Tibial nerve (tissue), 4 donors: ENCODE results near the gene USP17L27. TPM values are rescaled to one million over a fixed set of nuclear protein-coding genes. Genes with fewer than 3 reads are reported as not detected.
"Not testable (repeated sequence)": the region's sequence is repeated elsewhere in the genome, so short reads cannot be mapped to it uniquely, and the experiment has no call there.

Experiments used
- DNase-seq, 2 donors: peaks; one replicate each; pipeline ENCODE4 v3.0.0-alpha.2; 2019; ENCODE audit warnings: low spot score in 2 of 2
- H3K27ac ChIP-seq, 4 donors: fragments of 200-600 bp; sonication (generic) in 3 of 4; one replicate each; pipeline ENCODE4 v1.5.1; 2017 to 2019; ENCODE audit warnings: mild to moderate bottlenecking in 1 of 4
- H3K27me3 ChIP-seq, 2 donors: fragments of 200-600 bp; sonication (generic) in 1 of 2; one replicate each; pipeline versions ENCODE4 v1.5.1 to v1.6.0; 2017 to 2019
- H3K36me3 ChIP-seq, 3 donors: fragments of 200-600 bp; sonication (generic); one replicate each; pipeline ENCODE4 v1.5.1; 2018 to 2019
- H3K4me1 ChIP-seq, 4 donors: fragments of 200-600 bp; sonication (generic) in 3 of 4; one replicate each; pipeline ENCODE4 v1.5.1; 2017 to 2019
- H3K4me3 ChIP-seq, 4 donors: fragments of 200-600 bp; sonication (generic) in 3 of 4; one replicate each; pipeline ENCODE4 v1.5.1; 2017 to 2019; ENCODE audit warnings: mild to moderate bottlenecking in 1 of 4, moderate library complexity in 1 of 4
- H3K9me3 ChIP-seq, 4 donors: fragments of 200-600 bp; sonication (generic) in 3 of 4; one replicate each; pipeline ENCODE4 v1.5.1; 2017 to 2019
- WGBS, 2 donors: methylation state at CpG; one replicate each; pipeline ENCODE4 v1.1.5; 2018; 5-methylcytosine and 5-hydroxymethylcytosine counted together
- total RNA-seq, 4 donors: library from RNA; depleted of rRNA; stranded (reverse); fragments of >200 nt; gene quantifications; one replicate each; pipeline ENCODE4 v1.1.0, GENCODE V29; 2016

Gene USP17L27, protein sequence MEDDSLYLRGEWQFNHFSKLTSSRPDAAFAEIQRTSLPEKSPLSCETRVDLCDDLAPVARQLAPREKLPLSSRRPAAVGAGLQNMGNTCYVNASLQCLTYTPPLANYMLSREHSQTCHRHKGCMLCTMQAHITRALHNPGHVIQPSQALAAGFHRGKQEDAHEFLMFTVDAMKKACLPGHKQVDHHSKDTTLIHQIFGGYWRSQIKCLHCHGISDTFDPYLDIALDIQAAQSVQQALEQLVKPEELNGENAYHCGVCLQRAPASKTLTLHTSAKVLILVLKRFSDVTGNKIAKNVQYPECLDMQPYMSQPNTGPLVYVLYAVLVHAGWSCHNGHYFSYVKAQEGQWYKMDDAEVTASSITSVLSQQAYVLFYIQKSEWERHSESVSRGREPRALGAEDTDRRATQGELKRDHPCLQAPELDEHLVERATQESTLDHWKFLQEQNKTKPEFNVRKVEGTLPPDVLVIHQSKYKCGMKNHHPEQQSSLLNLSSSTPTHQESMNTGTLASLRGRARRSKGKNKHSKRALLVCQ
- total RNA-seq, result not detected

DNA sequence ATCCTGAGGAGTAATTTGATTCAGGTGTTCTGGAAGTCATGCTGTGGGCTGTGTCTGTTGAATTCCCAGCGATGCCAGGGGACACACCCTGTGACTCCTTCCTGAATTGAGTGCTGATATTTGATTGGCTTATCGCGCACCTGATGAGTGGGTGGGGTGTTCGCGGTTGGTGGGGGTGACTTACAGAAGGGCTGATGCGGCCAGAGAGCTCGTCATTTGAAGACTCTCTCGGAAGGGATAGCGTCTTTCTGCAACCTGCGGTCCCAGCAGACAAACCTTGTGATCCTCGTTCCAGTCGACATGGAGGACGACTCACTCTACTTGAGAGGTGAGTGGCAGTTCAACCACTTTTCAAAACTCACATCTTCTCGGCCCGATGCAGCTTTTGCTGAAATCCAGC lies at the start of gene USP17L27:
TSS of gene USP17L27 (plus strand) at position 301 of the 400 bp plus-strand sequence. CDS start at position 301, 0 bp downstream.
- not testable (repeated sequence) for H3K9me3 ChIP-seq, H3K27me3 ChIP-seq, DNase-seq, H3K36me3 ChIP-seq, H3K4me3 ChIP-seq, H3K4me1 ChIP-seq, H3K27ac ChIP-seq
- WGBS, 2 donors, result no CpG with 5 or more reads among the region's 15 CpGs

DNA sequence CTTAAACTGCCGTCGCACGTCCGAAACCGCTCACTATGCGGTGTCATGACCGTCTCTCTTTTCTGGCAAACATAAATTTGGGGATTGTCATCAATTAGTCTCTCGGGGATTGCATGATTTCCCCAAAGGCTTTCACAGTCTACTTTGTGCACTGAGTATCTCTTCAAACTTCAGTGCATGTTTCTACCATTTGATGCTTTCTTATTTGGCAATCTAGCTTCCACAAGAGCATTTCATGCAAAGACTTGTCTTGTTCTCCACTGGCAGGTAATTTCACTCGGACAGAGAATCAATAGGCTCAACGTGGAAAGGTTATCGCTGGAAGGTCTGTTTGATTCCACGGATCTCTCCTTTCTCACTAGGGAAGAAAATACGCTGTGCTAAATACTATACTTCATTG lies 19.8 kb upstream of the USP17L27 start:
- H3K36me3 ChIP-seq, H3K4me3 ChIP-seq, H3K9me3 ChIP-seq, H3K27me3 ChIP-seq, H3K4me1 ChIP-seq, H3K27ac ChIP-seq, DNase-seq: not testable (repeated sequence)
- 76 to 86% methylated on average over 5 to 9 of the region's 13 CpGs for WGBS, 2 donors

DNA sequence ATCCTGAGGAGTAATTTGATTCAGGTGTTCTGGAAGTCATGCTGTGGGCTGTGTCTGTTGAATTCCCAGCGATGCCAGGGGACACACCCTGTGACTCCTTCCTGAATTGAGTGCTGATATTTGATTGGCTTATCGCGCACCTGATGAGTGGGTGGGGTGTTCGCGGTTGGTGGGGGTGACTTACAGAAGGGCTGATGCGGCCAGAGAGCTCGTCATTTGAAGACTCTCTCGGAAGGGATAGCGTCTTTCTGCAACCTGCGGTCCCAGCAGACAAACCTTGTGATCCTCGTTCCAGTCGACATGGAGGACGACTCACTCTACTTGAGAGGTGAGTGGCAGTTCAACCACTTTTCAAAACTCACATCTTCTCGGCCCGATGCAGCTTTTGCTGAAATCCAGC lies 19.1 kb upstream of the USP17L27 start, which contains the start of gene USP17L24:
TSS of gene USP17L24 (plus strand) at position 301 of the 400 bp plus-strand sequence. CDS start at position 301, 0 bp downstream.
- not testable (repeated sequence) for DNase-seq, H3K27ac ChIP-seq, H3K4me1 ChIP-seq, H3K9me3 ChIP-seq, H3K27me3 ChIP-seq, H3K4me3 ChIP-seq, H3K36me3 ChIP-seq
- WGBS, 2 donors, result no CpG with 5 or more reads among the region's 15 CpGs

DNA sequence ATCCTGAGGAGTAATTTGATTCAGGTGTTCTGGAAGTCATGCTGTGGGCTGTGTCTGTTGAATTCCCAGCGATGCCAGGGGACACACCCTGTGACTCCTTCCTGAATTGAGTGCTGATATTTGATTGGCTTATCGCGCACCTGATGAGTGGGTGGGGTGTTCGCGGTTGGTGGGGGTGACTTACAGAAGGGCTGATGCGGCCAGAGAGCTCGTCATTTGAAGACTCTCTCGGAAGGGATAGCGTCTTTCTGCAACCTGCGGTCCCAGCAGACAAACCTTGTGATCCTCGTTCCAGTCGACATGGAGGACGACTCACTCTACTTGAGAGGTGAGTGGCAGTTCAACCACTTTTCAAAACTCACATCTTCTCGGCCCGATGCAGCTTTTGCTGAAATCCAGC lies 14.3 kb upstream of the USP17L27 start, which contains the start of gene USP17L25:
TSS of gene USP17L25 (plus strand) at position 301 of the 400 bp plus-strand sequence. CDS start at position 301, 0 bp downstream.
- H3K4me3 ChIP-seq, H3K36me3 ChIP-seq, H3K27ac ChIP-seq, H3K27me3 ChIP-seq, H3K9me3 ChIP-seq, H3K4me1 ChIP-seq, DNase-seq: not testable (repeated sequence)
- WGBS, 2 donors, result no CpG with 5 or more reads among the region's 15 CpGs

DNA sequence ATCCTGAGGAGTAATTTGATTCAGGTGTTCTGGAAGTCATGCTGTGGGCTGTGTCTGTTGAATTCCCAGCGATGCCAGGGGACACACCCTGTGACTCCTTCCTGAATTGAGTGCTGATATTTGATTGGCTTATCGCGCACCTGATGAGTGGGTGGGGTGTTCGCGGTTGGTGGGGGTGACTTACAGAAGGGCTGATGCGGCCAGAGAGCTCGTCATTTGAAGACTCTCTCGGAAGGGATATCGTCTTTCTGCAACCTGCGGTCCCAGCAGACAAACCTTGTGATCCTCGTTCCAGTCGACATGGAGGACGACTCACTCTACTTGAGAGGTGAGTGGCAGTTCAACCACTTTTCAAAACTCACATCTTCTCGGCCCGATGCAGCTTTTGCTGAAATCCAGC lies 9.6 kb upstream of the USP17L27 start, which contains the start of gene USP17L26:
TSS of gene USP17L26 (plus strand) at position 301 of the 400 bp plus-strand sequence. CDS start at position 301, 0 bp downstream.
- not testable (repeated sequence) for DNase-seq, H3K9me3 ChIP-seq, H3K4me1 ChIP-seq, H3K36me3 ChIP-seq, H3K4me3 ChIP-seq, H3K27ac ChIP-seq, H3K27me3 ChIP-seq
- WGBS, 2 donors, result no CpG with 5 or more reads among the region's 15 CpGs

DNA sequence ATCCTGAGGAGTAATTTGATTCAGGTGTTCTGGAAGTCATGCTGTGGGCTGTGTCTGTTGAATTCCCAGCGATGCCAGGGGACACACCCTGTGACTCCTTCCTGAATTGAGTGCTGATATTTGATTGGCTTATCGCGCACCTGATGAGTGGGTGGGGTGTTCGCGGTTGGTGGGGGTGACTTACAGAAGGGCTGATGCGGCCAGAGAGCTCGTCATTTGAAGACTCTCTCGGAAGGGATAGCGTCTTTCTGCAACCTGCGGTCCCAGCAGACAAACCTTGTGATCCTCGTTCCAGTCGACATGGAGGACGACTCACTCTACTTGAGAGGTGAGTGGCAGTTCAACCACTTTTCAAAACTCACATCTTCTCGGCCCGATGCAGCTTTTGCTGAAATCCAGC lies 4.8 kb upstream of the USP17L27 start, which contains the start of gene USP17L5:
TSS of gene USP17L5 (plus strand) at position 301 of the 400 bp plus-strand sequence. CDS start at position 301, 0 bp downstream.
- not testable (repeated sequence) for DNase-seq, H3K4me1 ChIP-seq, H3K27ac ChIP-seq, H3K36me3 ChIP-seq, H3K27me3 ChIP-seq, H3K9me3 ChIP-seq, H3K4me3 ChIP-seq
- no CpG with 5 or more reads among the region's 15 CpGs for WGBS, 2 donors

DNA sequence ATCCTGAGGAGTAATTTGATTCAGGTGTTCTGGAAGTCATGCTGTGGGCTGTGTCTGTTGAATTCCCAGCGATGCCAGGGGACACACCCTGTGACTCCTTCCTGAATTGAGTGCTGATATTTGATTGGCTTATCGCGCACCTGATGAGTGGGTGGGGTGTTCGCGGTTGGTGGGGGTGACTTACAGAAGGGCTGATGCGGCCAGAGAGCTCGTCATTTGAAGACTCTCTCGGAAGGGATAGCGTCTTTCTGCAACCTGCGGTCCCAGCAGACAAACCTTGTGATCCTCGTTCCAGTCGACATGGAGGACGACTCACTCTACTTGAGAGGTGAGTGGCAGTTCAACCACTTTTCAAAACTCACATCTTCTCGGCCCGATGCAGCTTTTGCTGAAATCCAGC lies 4.6 kb downstream of the USP17L27 start, which contains the start of gene USP17L28:
TSS of gene USP17L28 (plus strand) at position 301 of the 400 bp plus-strand sequence. CDS start at position 301, 0 bp downstream.
- no CpG with 5 or more reads among the region's 15 CpGs for WGBS, 2 donors
- not testable (repeated sequence) for H3K4me1 ChIP-seq, DNase-seq, H3K27ac ChIP-seq, H3K36me3 ChIP-seq, H3K27me3 ChIP-seq, H3K4me3 ChIP-seq, H3K9me3 ChIP-seq

DNA sequence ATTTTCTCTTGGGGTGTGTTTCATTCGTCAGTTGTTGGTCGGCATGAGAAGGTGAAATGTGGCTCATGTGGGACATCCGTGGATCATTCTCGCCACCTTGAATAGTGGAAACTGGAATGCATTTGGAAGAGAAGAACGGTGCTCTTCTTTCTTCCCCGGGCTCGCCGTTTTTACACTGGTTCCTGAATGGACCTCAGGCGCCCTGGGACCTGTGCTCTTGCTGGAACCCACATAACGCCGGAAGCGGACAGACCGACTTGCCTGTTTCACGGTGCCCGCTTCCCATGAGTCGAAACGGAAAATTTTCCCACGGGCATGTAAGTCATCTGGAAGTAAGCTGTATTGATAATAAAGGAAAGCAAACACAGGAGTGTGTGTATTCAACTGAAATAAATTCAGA lies 6.9 kb downstream of the USP17L27 start:
- H3K36me3 ChIP-seq, H3K4me1 ChIP-seq, H3K27ac ChIP-seq, H3K27me3 ChIP-seq, H3K9me3 ChIP-seq, DNase-seq, H3K4me3 ChIP-seq: not testable (repeated sequence)
- WGBS, 2 donors, result no CpG with 5 or more reads among the region's 18 CpGs

DNA sequence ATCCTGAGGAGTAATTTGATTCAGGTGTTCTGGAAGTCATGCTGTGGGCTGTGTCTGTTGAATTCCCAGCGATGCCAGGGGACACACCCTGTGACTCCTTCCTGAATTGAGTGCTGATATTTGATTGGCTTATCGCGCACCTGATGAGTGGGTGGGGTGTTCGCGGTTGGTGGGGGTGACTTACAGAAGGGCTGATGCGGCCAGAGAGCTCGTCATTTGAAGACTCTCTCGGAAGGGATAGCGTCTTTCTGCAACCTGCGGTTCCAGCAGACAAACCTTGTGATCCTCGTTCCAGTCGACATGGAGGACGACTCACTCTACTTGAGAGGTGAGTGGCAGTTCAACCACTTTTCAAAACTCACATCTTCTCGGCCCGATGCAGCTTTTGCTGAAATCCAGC lies 9.4 kb downstream of the USP17L27 start, which contains the start of gene USP17L29:
TSS of gene USP17L29 (plus strand) at position 301 of the 400 bp plus-strand sequence. CDS start at position 301, 0 bp downstream.
- not testable (repeated sequence) for H3K4me1 ChIP-seq, H3K27me3 ChIP-seq, H3K4me3 ChIP-seq, H3K9me3 ChIP-seq, H3K27ac ChIP-seq, H3K36me3 ChIP-seq, DNase-seq
- WGBS, 2 donors, result no CpG with 5 or more reads among the region's 15 CpGs

DNA sequence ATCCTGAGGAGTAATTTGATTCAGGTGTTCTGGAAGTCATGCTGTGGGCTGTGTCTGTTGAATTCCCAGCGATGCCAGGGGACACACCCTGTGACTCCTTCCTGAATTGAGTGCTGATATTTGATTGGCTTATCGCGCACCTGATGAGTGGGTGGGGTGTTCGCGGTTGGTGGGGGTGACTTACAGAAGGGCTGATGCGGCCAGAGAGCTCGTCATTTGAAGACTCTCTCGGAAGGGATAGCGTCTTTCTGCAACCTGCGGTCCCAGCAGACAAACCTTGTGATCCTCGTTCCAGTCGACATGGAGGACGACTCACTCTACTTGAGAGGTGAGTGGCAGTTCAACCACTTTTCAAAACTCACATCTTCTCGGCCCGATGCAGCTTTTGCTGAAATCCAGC lies 18.9 kb downstream of the USP17L27 start, which contains the start of gene USP17L30:
TSS of gene USP17L30 (plus strand) at position 301 of the 400 bp plus-strand sequence. CDS start at position 301, 0 bp downstream.
- WGBS, 2 donors, result no CpG with 5 or more reads among the region's 15 CpGs
- H3K4me1 ChIP-seq, H3K27ac ChIP-seq, H3K27me3 ChIP-seq, H3K4me3 ChIP-seq, H3K9me3 ChIP-seq, DNase-seq, H3K36me3 ChIP-seq: not testable (repeated sequence)

DNA sequence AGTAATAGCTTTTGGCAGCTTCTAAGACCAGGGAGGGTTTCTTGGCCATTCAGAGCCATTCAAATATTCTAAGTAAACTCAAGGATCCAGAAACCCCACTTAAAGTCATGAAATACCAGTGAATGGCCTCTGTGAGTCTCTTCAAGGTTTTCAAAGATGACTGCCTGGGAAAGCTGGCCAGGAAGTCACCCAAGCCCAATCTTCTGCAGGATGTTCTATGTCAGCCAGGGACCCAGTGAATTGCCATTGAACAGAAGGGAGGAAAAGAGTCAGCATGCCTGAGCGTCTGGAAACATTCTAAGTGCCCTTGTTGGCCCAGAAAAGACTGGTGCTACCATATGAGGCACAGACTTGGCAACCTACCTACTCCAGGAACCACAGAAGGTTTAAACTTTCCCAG lies 35.9 kb downstream of the USP17L27 start:
- not testable (repeated sequence) for H3K4me1 ChIP-seq

More for the DNA sequence above, 35.9 kb downstream of the USP17L27 start:
- DNase-seq, H3K9me3 ChIP-seq, H3K36me3 ChIP-seq, H3K27me3 ChIP-seq, H3K4me3 ChIP-seq, H3K27ac ChIP-seq: not testable (repeated sequence)
- 38 to 53% methylated on average over 1 of the region's 1 CpG for WGBS, 2 donors
